Left lung (tissue), 10 donors: ENCODE measurements around the gene IMPDH2. TPM values are rescaled to one million over a fixed set of nuclear protein-coding genes. Genes with fewer than 3 reads are reported as not detected.

ENCODE experiments used
- ATAC-seq: fragments of 200-7000 bp; cut with Tn5 transposase; one replicate; pipeline ENCODE4 v1.9.1; 2020; ENCODE audit warnings: moderate library complexity
- DNase-seq, 4 donors: peaks; one replicate each; pipeline ENCODE4 v3.0.0-alpha.2; 2013 to 2020
- H3K27ac ChIP-seq, 2 donors: fragments of 200-600 bp; sonication (generic) in 1 of 2; one replicate each; pipeline versions ENCODE4 v1.5.0 to v1.8.0; 2020 to 2021
- H3K27me3 ChIP-seq, 2 donors: fragments of 200-600 bp; sonication (generic) in 1 of 2; one replicate each; pipeline versions ENCODE4 v1.5.0 to v1.8.0; 2020 to 2021
- H3K36me3 ChIP-seq, 2 donors: fragments of 200-600 bp; sonication (generic) in 1 of 2; one replicate each; pipeline versions ENCODE4 v1.5.0 to v1.8.0; 2020 to 2021
- H3K4me1 ChIP-seq, 2 donors: fragments of 200-600 bp; one replicate each; pipeline ENCODE4 v1.8.0; 2021
- H3K4me3 ChIP-seq, 2 donors: fragments of 200-600 bp; sonication (generic) in 1 of 2; one replicate each; pipeline versions ENCODE4 v1.5.0 to v1.8.0; 2020 to 2021; ENCODE audit warnings: mild to moderate bottlenecking in 1 of 2
- H3K9me3 ChIP-seq, 2 donors: fragments of 200-600 bp; sonication (generic) in 1 of 2; one replicate each; pipeline versions ENCODE4 v1.5.0 to v1.8.0; 2020 to 2021
- intact Hi-C, 2 donors: fragments of 100-400 bp; cut with DNase I; formaldehyde crosslinking; loops; one replicate each; pipeline versions ENCODE4 v1.11.2 to v1.14.2; 2022
- polyA plus RNA-seq, 6 donors: library from polyadenylated mRNA; unstranded; fragments of 120-200 nt; gene quantifications; one replicate each; pipeline ENCODE4 v1.2.1, GENCODE V29; 2013; ENCODE audit not compliant: insufficient read length in 6 of 6
- total RNA-seq, 2 donors: library from RNA; stranded (reverse); fragmentation: NEBNext Ultra II Directional; extraction: Animal tissue kit (Norgen Biotek cat#: 25700); gene quantifications; one replicate each; pipeline ENCODE4 v1.2.1, GENCODE V29; 2021
- TF ChIP-seq, protein P1 (sequence below), 2 donors: fragments of 200-600 bp; sonication (generic) in 1 of 2; IDR thresholded peaks; one replicate each; pipeline versions ENCODE4 v1.5.0 to v1.8.0; 2021; ENCODE audit warnings: antibody characterized with exemption in 2 of 2
- donor health status: DM: no; HTN: yes; CAD: no.
- donor health status: DM: no; HTN: no; CAD: no.

Gene IMPDH2
- total and polyA plus RNA-seq, 8 donors: 136 to 321 (median 296) TPM

DNA sequence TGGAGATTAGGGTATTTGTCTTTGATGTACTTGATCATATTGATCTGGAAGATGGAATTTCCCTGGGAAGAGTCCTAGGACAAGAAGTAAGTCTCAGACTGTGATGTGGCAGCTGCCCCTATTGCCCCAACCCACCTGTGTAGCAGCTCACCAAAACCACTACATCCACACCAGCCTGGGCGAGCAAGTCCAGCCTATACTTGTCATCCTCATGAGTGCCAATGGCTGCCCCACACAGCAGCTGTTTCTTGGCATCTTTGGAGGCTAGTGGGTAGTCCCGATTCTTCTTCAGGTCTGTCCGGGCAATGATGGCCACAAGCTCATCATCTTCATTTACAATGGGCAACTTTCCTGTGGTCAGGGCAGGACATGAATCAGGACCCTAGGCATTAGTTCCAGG is 2.7 kb downstream of the IMPDH2 start:
- no peak for ATAC-seq
- TF ChIP-seq, protein P1, sequence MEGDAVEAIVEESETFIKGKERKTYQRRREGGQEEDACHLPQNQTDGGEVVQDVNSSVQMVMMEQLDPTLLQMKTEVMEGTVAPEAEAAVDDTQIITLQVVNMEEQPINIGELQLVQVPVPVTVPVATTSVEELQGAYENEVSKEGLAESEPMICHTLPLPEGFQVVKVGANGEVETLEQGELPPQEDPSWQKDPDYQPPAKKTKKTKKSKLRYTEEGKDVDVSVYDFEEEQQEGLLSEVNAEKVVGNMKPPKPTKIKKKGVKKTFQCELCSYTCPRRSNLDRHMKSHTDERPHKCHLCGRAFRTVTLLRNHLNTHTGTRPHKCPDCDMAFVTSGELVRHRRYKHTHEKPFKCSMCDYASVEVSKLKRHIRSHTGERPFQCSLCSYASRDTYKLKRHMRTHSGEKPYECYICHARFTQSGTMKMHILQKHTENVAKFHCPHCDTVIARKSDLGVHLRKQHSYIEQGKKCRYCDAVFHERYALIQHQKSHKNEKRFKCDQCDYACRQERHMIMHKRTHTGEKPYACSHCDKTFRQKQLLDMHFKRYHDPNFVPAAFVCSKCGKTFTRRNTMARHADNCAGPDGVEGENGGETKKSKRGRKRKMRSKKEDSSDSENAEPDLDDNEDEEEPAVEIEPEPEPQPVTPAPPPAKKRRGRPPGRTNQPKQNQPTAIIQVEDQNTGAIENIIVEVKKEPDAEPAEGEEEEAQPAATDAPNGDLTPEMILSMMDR (IDR thresholded peaks at IDR 0.05): no peak
- Histone ChIP-seq H3K4me3 (no peak overlapping the region), H3K9me3 (no peaks in the 10 kb centered on the region), H3K27ac (no peak overlapping the region), H3K27me3 (no peaks in the 10 kb centered on the region), H3K4me1 (peaks cover 21 to 58% of the 10 kb centered on the region in 2 donors), H3K36me3 (peaks cover 0 to 64% of the 10 kb centered on the region in 2 donors)
- no peak for DNase-seq
- intact Hi-C loops: no loop called here

DNA sequence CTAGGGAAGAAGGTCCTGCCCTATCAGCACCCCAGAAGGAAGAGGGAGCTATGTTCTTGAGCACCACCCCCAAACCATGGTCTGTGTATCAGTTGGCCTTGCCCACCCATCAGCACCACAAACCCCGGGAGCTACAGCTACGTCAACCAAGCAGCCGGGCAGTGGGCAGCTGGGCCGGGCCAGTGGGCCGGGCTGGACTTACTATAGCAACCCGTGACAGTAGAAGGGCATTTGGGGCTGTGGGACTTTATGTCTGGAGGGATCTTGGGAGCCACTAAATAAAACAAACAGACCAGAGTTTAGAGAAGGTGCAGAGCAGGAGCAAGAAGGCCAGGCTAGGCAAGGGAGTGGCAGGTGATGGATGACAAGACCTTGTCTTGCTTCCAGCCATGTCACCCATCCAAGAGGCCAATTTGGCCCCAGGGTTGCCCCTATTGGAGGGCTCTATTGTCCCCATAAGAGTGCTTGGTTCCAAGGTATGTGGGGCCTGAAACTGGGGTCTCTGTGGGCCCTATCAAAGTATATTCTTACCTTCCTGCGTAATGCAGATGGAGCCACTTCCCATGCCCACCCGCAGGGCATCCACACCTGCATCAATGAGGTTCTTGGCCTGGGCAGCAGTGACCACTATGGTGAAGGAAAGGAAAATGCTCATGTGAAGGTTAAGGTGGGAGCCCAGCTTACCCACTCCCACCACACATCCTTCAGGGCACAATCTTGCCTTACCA is 3.2 kb downstream of the IMPDH2 start:
- no peaks in the 10 kb centered on the region for H3K9me3 ChIP-seq
- peaks cover 21 to 58% of the 10 kb centered on the region in 2 donors for H3K4me1 ChIP-seq
- TF ChIP-seq, protein P1 (IDR thresholded peaks at IDR 0.05): no peak
- peaks cover 0 to 58% of the 10 kb centered on the region in 2 donors for H3K36me3 ChIP-seq
- no peak overlapping the region for H3K27ac ChIP-seq
- no peaks in the 10 kb centered on the region for H3K27me3 ChIP-seq
- no peak overlapping the region for H3K4me3 ChIP-seq
- DNase-seq (no peak), ATAC-seq (no peak)
- intact Hi-C loops: no loop called here

DNA sequence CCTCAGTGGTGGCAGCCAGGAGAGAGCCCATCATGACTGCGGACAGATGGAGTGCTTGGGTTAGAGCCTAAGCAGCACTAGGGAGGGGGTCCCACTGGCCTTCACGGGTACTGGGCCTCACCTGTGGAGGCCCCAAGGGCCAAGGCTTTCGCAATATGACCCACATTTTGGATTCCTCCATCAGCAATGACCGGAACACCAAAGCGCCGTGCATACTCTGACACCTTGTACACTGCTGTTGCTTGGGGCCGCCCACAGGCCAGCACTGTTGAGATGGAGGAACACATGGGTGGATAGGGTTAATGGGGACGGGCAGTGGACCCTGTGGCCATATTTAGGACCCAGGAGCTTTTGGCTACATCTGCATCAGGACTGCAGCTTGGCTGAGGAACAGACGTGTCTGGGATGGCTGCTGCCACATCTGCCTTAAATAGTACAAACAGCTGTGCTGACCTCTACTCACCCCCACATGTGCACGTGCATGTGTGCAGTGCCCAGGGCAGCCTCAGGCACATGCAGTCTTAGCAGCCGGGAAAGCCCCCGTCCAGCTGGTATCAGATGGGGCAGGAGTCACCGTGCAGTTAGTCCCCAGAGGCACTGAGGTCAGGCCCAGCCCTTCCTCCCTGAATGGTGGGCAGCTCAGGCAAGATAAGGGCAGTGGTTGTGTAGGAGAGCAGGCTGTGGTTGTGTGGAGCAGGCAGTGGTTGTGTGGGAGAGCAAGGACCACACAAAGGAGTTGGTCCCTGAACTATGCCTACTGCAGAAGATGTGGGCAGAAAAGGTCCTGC is 4.0 kb downstream of the IMPDH2 start:
- no peaks in the 10 kb centered on the region for H3K9me3 ChIP-seq
- intact Hi-C loops: no loop called here
- H3K4me1 ChIP-seq: peaks cover 24 to 65% of the 10 kb centered on the region in 2 donors
- no peak overlapping the region for H3K27ac ChIP-seq
- no peaks in the 10 kb centered on the region for H3K27me3 ChIP-seq
- H3K36me3 ChIP-seq: peaks cover 0 to 51% of the 10 kb centered on the region in 2 donors
- TF ChIP-seq, protein P1 (IDR thresholded peaks at IDR 0.05): no peak
- H3K4me3 ChIP-seq: no peak overlapping the region
- no peak for DNase-seq
- ATAC-seq: no peak

DNA sequence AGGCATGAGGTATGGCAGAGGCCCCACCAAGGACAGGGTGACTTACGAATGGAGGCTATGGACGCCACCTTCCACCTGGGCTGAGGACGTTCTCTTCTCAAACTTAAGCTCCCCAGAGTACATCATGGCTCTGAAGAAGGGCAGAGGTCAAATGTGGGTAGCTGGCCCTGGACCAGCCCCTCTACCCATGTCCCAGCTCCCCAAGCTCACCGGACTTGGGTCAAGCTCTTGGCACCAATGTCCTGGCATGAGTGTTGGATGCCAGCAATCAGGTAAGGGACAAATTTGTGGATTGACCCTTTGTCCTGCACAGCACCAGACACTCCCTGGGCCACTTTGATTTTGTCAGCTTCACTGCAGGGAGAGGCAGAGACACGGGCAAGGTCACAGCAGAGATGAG is 4.7 kb downstream of the IMPDH2 start:
- Histone ChIP-seq H3K4me3 (no peak overlapping the region), H3K4me1 (peaks cover 32 to 72% of the 10 kb centered on the region in 2 donors)
- intact Hi-C loops: no loop called here

More for the DNA sequence above, 4.7 kb downstream of the IMPDH2 start:
- Histone ChIP-seq H3K36me3 (peaks cover 0 to 46% of the 10 kb centered on the region in 2 donors), H3K27me3 (no peaks in the 10 kb centered on the region), H3K9me3 (no peaks in the 10 kb centered on the region), H3K27ac (no peak overlapping the region)
- DNase-seq (no peak), ATAC-seq (no peak)
- TF ChIP-seq, protein P1 (IDR thresholded peaks at IDR 0.05): no peak
